ENCODE results near the gene PKHD1.

PKHD1 gene

DNA sequence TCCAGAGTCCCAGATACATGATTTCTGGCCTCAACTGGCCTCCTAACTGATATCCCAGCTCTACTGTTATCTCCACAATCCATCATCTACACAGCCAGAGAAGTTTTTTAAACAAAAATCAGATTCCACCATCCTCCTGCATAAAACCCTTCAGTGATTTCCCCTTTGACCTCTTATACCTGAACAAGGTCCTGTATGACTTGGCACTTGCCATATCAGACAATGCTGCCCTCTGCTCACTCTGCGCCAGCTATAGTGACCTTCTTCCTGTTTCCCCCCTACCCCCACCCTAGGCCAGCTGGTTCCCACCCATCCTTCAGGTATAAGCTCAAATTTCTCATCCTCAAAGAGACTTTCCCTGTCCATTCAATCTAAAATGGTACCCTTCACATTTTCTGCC is 322.2 kb downstream of the PKHD1 start:
- H3K27ac ChIP-seq (replicated peaks) = no peak overlapping the region
- peaks cover 2% of the 10 kb centered on the region for H3K27me3 ChIP-seq (ENCODE audit: insufficient read depth, poor library complexity, severe bottlenecking)
- H3K4me3 ChIP-seq (replicated peaks; ENCODE audit: insufficient read depth, low read length) = no peak overlapping the region
- no peak for DNase-seq (ENCODE audit: low read depth in 1 of 2, low spot score in 1 of 2)
- TF ChIP-seq SPI1 (IDR thresholded peaks at IDR 0.05; ENCODE audit: borderline replicate concordance, low read depth) (no peak), GABPA (IDR thresholded peaks at IDR 0.05; ENCODE audit: low read depth) (no peak), POLR2AphosphoS5 (IDR thresholded peaks at IDR 0.05; ENCODE audit: low read depth) (no peak), CTCF (IDR thresholded peaks at IDR 0.05; ENCODE audit: insufficient read depth, low read length) (no peak), REST (IDR thresholded peaks at IDR 0.05; ENCODE audit: insufficient replicate concordance, low read depth) (no peak)

DNA sequence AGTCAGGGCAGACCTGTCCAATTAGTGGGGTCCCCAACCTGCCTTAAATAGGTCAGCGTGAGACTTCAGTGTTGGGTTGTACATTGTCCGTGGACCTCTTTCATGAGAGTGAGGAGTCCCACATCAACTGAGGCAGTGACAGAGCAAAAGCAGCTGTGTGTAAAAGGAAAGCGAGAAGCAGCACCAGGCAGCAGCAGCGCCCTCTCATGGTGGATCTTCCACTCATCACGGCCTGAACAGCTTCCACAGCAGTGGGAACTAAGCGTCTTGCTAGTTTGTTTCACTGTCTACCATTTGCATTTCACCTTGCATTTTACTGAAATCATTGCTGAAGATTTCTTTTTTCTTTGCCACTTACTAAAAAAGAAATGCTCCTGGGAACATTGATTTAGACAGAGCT is 333.8 kb downstream of the PKHD1 start:
- no peak overlapping the region for H3K27ac ChIP-seq (replicated peaks)
- DNase-seq (ENCODE audit: low read depth in 1 of 2, low spot score in 1 of 2) = no peak
- no peak overlapping the region for H3K4me3 ChIP-seq (replicated peaks; ENCODE audit: insufficient read depth, low read length)
- TF ChIP-seq GABPA (IDR thresholded peaks at IDR 0.05; ENCODE audit: low read depth) = no peak
- no peak for TF ChIP-seq SPI1 (IDR thresholded peaks at IDR 0.05; ENCODE audit: borderline replicate concordance, low read depth)
- peak; percentile 20 for TF ChIP-seq CTCF (IDR thresholded peaks at IDR 0.05; ENCODE audit: insufficient read depth, low read length)
- TF ChIP-seq REST (IDR thresholded peaks at IDR 0.05; ENCODE audit: insufficient replicate concordance, low read depth) = no peak
- no peak for TF ChIP-seq POLR2AphosphoS5 (IDR thresholded peaks at IDR 0.05; ENCODE audit: low read depth)
- no peaks in the 10 kb centered on the region for H3K27me3 ChIP-seq (ENCODE audit: insufficient read depth, poor library complexity, severe bottlenecking)

- no peak overlapping the region for H3K4me3 ChIP-seq (replicated peaks; ENCODE audit: insufficient read depth, low read length)
- peaks cover 2% of the 10 kb centered on the region for H3K27me3 ChIP-seq (ENCODE audit: insufficient read depth, poor library complexity, severe bottlenecking)
- no peak overlapping the region for H3K27ac ChIP-seq (replicated peaks)
- DNase-seq (ENCODE audit: low read depth in 1 of 2, low spot score in 1 of 2) = no peak
- TF ChIP-seq REST (IDR thresholded peaks at IDR 0.05; ENCODE audit: insufficient replicate concordance, low read depth) (no peak), GABPA (IDR thresholded peaks at IDR 0.05; ENCODE audit: low read depth) (no peak), POLR2AphosphoS5 (IDR thresholded peaks at IDR 0.05; ENCODE audit: low read depth) (no peak), SPI1 (IDR thresholded peaks at IDR 0.05; ENCODE audit: borderline replicate concordance, low read depth) (no peak), CTCF (IDR thresholded peaks at IDR 0.05; ENCODE audit: insufficient read depth, low read length) (no peak)
Observed at GRCh38 chr6:51743999-51744398, 343.4 kb downstream of the PKHD1 start.

All from HL-60 (cell line).